Ecto neural progenitor cell (in vitro differentiated cells): ENCODE data around the gene ADAM22.

Experiments used
- DNase-seq: peaks from one replicate; pipeline ENCODE4 v3.0.0-alpha.2; 2018; ENCODE audit warnings: low spot score

ADAM22 gene

DNA sequence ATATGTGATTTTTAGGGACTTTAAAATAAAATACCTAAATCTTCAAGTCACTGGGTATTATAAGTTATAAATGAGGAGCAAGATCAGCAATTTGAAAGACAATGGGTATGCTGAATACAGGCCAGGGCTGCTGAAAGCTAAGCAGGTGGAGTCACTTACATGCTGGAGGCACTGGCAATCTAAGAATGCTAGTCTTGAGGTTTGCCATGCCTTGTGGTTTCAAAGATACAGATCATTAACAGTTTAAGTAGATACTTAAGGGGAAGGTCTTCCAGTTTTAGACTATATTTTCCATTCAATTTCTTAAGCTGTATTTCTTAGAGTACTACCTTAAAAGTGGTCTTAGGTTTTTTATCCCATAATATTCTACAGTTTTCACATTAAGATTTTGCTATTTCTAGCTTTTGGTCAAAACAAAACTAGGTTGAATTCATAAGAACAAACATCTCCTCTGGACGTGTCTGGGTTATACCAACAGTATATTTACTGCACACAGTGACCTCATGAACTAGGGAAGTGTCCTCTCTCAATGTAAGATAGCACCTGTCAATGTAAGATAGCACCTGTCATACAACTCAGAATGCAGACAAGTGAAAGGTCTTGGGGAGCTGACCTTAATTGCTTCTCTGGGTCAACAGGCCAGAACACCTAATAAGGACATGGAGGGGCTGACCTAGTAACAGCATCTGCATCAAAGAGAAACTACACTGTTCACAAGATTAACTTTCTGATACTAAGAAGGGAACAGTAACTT lies 283.8 kb downstream of the ADAM22 start:
- no peak for DNase-seq

DNA sequence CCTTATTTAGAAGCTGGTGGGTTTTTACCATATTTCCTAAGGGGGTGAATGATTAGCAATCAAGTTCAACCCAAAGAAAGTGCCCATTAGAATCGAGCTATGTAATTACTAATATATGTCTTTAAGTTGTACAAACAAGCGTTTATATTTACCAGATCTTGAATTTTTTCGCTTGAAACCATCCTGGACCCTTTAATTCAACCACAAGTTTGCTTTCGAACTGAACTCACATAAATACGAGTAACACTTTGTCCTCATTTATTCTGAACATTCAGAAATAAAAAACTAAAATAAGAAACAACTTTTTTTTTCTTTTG lies 284.3 kb downstream of the ADAM22 start:
- no peak for DNase-seq

DNA sequence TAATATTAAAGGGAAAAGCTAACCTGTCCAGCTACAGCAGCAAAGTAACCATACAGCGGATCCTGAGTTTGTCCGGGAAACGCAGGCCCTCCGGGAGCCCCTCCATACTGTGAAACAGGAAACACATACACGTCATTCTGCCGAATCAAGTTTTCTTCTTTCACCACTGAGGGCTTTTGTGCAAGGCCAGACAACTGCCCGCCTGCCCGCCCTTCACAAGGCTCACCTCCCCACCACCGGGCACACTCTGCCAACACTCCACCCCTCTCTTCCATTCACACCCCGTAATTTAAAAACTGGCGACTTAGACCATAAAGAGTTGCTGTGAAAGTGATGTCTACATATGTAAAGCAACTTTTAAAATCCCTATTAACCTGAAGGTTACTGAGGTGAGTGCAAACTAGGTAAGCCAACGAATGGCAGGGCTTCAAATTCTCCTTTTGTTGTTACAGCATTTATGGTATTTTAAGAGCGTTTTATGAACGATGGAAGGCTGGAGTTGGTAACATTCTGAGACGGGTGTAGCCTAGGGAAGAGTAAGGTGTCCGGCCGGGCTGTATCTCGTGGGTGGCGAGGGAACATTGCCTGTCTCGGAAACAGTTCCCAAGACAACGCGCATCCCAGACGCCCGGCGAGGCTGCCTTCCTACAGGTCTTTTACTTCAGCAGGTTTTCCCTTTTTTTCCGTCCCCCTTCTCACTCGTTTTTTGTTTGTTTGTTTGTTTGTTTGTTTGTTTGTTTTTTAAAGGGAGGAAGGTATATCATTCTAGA lies 285.0 kb downstream of the ADAM22 start:
- DNase-seq: peak; percentile 62

DNA sequence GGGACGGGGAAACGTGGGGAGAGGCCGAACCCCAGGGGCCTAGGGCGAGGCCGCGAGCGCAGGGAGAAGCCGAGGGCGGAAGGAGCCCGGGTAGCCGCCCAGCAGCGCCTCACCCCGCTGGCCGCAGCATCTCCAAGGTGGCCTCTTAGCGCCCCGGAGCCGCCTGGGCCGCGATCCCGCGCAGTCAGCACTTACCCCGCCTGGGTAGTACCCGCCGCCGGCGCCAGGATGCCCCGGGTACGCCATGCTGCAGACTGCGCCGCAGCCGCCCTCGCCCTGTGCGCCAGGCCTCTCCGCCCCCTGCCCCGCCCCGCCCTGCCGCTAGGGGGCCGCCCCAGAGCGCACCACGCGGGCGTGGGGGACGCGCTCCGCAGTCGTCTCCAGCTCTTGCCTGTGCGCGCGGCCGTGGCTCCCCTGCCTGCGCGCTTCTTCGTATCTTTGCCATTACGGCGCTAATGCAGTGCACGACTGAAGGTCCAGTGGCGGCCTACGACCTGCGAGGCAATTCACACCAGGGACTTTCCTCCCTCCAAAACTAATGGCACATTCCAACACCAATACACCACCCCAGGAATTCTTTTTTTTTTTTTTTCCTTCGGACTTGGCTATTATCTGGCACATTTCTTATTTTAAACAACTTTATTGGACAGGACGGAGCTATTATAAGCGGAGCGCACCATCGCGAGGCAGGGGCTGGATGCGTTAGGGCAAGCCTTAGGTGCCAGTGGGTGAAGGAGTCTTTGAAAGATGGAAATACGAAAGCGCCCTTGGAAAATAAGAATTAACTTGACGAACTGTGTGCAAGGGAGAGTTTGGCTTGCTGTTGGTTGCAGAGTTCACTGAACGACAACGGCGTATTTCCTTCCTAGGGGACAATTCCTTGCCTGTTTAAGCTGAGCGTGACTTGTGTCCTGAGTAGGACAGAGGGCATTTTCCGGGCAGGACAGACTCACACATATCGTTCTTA lies 286.0 kb downstream of the ADAM22 start, which contains the start of gene SRI:
SRI (minus strand) TSS at position 258 of the 967 bp plus-strand sequence; CDS start at position 246, 12 bp downstream.
- DNase-seq: peak; percentile 92

DNA sequence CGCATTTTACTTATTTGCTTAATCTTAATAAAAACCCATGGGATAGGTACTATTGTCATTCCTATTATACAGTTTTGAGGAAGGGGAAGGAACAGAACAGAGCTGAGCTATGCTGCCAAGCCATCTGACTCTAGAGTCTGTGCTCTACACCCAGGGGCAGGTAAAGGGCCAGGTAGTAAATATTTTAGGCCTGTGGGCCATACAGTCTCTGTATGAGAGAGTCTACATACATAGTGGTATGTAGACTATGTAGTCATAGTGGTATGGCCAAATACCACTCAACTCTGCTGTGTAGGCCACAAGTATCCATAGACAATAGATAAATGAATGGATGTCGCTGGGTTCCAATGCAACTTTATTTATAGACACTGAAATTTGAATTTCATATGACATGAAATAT lies 289.2 kb downstream of the ADAM22 start:
- DNase-seq: no peak

DNA sequence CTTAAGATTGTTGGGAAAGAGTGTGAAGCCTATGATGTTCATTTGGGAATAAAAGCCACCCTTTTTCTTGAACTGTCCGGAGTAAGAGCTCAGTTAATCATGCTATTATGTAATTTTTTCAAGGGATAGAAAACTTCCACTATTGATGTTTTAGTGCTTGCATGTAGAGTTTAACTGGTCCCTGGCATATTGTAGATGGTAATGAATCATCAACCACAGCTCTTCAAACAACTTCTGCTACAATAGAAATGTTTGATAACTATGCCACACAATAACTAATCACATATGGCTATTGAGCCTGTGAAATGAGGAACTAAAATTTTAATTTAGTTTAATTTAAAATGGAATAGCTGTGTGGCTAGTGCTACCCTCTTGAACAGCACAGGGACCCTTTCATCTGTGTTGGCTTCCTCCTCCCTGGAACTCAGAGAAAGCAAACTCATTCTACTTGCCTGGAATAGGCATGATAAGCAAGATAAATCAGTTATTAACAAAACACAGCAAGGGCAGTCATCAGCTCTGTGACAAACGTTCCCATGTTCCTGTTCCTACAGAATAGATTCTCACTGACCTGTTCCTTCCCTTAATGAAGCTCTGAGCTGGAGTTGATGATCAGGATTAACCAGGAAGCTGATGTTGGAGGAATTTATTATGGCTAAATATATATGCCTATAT lies 290.7 kb downstream of the ADAM22 start:
- DNase-seq: no peak

DNA sequence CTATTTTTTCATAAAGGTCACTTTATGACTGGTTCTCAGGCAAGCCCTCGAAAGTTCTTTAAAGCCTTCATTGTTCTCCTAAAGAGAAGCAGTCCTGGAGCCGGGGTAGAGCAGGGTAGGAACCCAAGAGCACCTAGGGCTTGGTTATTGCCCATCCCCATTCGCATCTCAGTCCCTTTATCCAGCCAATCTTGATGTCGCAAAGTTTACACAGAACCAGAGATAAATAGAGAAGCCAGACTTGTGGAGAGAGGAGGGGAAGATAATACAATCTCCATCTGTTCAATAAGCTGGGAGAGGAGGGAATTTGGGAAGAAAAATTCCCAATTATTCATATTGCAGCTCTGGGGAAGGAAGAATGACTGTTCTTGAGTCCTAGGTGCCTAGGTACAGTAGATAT lies 292.1 kb downstream of the ADAM22 start:
- DNase-seq: no peak

DNA sequence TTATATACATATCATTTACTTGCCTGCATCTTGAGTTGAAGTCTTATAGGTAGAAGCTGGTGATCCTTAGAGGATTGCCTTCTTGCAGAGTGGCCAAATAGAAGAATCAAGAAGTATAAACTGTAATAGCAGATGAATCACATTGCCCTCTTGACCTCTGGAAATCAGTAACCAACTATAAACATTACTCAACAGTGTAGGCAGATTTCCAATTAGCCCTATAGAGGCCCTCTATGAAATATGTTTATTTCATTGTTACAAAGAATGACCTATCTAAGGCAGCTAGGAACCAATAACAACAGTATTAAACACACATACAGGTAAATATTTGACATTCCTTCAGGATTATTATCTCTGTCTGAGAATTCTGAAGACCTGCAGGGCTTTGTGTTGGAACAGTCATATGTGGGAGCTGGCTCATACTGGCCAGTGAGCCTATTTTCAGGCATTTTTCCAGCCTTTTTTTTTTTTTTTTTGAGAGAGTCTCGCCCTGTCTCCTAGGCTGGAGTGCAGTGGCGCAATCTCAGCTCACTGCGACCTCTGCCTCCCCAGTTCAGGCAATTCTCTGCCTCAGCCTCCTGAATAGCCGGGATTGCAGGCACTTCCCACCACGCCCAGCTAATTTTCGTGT lies 292.9 kb downstream of the ADAM22 start:
- DNase-seq: no peak

DNA sequence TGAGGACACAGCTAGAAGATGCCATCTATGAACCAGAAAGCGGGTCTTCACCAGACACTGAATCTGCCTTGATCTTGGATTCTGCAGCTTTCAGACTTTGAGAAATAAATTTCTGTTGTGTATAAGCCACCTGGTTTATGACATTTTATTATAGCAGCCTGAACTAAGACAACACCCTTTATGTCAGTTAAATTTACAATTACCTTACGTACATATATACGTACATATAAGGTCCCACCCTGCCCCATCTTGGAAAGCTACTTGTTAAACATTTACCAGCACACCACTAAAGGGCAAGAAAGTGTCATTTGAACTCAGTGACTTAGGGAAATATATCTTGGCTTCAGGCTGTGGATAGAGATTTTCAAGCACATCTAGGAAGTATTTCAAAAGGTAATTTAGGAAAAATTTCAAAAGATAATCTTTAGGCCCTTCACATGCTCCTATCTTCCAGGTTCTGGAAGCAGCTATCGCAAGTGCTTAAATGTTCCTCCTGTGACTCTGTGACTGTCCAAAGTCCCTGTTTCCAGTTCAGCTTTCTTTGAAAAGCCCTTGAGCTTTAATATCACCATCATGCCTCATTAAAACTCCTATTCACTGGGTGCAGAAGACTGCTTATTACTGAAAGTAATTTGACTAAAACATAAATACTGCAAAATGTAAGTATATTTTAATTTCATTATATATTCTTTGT lies 295.4 kb downstream of the ADAM22 start:
- DNase-seq: no peak

DNA sequence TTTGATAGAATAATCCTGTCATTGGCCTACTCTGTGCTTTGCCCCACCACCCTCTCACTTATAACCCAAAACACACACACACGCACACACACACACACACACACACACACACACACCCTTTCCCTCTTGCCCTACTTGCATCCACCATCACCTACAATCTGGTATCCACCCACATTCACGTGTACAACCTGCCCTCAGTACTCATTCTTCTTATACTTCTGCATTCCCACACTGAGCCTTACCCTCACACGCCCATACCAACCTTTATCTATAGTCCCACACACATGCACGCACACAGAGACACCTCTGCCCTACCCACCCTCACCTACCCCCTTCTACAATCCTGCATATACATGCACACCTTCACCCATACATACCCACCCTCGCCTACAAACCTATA lies 296.6 kb downstream of the ADAM22 start:
- DNase-seq: no peak

DNA sequence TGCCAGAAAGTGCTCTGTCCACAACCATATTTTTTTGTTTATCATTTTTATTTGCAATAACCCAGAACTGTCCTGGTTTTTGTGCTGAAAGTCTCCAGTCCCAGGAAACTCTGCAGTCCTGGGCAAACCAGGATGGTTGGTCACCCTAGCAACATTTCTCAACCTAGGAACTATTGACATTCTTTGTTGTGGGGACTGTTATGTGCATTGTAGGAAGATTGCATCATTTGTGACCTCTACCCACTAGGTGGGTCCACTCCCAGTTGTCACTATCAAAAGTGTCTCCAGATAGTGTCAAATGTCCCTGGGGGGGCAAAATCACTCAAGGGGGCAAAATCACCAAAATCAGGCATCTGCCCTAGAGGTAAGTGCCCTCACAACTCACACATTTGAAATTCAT lies 299.8 kb downstream of the ADAM22 start:
- no peak for DNase-seq

DNA sequence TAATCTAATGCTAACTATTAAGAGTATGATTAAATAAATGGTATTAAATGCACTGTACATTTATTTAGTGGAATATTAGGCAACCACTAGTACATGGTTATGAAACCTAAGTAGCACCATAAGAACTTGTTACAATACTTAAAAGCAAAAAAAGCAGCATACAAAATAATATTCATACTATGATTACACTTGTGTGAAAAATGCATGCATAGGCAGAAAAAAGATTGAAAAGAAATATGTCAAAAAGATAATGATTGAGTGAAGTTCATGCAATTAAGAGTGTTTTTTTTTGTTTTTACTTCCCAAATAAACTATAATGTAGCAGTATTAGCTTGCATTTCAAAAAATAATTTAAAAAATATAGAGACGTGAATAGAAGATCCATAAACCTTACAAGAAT lies 305.8 kb downstream of the ADAM22 start:
- no peak for DNase-seq

DNA sequence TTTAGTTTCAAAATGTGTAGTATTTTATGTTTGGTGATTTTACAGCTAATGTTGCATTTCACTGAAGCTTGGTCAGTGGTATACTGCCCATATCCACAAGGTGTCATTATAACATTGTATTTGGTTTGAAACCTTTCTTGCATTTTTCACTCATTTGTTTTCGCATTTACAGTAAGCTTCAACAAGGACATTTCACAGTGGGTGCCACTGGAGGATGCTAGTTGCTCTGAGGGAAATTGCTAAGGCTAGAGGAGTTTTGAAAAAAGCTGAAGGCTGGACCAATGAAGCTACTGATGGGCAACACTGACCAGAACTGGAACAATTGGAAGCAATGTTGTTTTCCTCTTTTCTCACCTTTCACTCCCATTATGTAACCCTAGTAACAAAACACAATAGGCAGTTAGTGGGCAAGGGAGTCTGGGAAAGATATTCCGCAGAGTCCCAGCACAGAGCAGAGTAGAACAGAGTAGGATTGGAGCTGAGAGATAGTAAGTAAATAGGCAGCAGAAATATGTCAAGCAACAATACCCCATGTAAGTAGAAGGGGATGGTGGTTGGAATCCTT lies 309.4 kb downstream of the ADAM22 start:
- no peak for DNase-seq

DNA sequence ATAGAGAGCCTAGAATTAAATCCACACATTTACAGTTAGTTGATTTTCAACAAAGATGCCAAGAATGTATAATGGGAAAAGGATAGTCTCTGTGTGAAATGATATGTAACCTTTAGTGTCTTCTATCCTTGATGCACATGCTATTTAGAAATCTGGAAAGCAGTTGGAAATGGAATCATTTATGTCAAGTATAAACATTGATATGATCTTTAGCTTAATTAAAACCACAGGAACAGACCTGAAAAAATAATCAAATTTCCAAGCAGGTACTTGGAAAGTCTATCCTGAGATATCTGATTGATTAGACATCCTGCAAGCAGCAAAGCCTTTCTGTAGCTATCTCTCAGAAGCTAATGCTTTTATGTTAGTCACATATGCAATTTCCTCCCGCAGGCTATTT lies 310.2 kb downstream of the ADAM22 start:
- no peak for DNase-seq
